Activated T-helper 9 cell treated with anti-CD3 and anti-CD28 coated beads, Interleukin-2, amount 50 U/mL, for 16 hours (primary cell): Measurements from ENCODE around the gene HBA2.
"Not testable (repeated sequence)": the region's sequence is repeated elsewhere in the genome, so short reads cannot be mapped to it uniquely, and the experiment has no call there.

ENCODE experiments used
- DNase-seq: peaks from one replicate; pipeline ENCODE4 v3.0.0-alpha.2; 2020; ENCODE audit warnings: low read depth

The HBA2 gene

DNA sequence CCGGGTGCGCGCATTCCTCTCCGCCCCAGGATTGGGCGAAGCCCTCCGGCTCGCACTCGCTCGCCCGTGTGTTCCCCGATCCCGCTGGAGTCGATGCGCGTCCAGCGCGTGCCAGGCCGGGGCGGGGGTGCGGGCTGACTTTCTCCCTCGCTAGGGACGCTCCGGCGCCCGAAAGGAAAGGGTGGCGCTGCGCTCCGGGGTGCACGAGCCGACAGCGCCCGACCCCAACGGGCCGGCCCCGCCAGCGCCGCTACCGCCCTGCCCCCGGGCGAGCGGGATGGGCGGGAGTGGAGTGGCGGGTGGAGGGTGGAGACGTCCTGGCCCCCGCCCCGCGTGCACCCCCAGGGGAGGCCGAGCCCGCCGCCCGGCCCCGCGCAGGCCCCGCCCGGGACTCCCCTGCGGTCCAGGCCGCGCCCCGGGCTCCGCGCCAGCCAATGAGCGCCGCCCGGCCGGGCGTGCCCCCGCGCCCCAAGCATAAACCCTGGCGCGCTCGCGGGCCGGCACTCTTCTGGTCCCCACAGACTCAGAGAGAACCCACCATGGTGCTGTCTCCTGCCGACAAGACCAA lies at the start of gene HBA2:
Gene HBA2 (plus strand): TSS at position 503 of the 568 bp plus-strand sequence. CDS start 37 bp downstream, at position 540.
- not testable (repeated sequence) for DNase-seq

DNA sequence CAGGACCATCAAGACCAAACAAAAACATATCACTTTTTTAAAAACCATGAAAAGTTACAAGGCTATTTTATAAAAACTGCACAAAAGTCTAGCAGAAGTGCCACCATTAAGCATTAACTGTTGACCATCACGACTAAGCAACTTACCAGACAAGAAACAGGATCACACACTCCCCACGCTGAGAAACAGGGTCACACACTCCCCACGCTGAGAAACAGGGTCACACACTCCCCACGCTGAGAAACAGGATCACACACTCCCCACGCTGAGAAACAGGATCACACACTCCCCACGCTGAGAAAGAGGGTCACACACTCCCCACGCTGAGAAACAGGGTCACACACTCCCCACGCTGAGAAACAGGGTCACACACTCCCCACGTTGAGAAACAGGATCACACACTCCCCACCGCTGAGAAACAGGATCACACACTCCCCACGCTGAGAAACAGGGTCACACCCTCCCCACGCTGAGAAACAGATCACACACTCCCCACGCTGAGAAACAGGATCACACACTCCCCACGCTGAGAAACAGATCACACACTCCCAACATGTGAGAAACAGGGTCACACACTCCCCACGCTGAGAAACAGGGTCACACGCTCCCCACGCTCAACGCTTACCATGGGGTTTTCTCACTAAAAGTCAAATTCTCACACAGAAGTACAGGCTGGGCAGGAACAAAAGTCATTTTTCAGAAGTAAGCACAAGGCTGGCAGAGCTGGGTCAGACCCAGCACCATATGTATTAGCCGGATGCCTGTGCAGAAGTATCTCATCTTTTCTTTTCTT lies 48.9 kb upstream of the HBA2 start:
- not testable (repeated sequence) for DNase-seq

DNA sequence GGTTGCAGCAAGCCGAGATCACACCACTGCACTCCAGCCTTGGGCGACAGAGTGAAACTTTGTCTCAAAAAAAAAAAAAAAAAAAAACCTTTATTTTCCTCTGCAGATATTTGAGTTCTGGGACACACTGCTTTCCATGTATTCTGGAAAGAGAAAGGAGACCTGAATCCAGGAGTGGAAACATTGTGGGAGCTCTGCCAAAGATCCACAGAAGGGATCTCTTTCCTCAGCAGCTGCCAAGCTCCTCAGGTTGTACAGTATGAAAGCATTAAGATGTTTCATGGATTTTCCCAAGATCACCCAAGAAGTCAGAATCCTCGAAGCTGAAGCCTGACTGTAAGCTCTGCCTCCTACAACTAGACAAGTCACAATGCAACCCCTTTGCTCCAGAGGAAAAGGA lies 47.7 kb upstream of the HBA2 start:
- no peak for DNase-seq

GRCh38 chr16:129075-129474 lies 43.6 kb upstream of the HBA2 start:
- no peak for DNase-seq

GRCh38 chr16:130533-131173 lies 42.0 kb upstream of the HBA2 start:
- no peak for DNase-seq

- no peak for DNase-seq
These were observed 40.6 kb upstream of the HBA2 start for GRCh38 chr16:132120-132519.

DNA sequence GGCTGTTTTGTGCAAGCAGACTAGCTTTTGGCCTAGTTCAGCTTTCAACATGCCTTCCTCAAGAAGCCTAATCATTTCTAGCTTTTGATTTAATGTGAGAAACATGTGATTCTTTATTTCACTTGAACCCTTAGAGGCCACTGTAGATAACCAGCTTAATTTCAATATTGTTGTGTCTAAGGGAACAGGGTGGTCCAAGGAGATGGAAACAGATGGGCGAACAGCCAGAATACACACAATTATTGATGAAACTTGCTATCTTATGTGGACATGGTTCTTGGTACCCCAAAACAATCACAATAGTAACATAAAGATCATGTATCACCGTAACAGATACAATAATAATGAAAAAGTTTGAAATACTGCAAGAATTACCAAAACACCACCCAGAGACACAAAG lies 39.0 kb upstream of the HBA2 start:
- no peak for DNase-seq

GRCh38 chr16:138049-138417 lies 34.6 kb upstream of the HBA2 start:
- DNase-seq: peak; percentile 7

GRCh38 chr16:140175-140857 lies 32.4 kb upstream of the HBA2 start:
- no peak for DNase-seq

- DNase-seq: no peak
These were observed 30.2 kb upstream of the HBA2 start for GRCh38 chr16:142405-142967.

DNA sequence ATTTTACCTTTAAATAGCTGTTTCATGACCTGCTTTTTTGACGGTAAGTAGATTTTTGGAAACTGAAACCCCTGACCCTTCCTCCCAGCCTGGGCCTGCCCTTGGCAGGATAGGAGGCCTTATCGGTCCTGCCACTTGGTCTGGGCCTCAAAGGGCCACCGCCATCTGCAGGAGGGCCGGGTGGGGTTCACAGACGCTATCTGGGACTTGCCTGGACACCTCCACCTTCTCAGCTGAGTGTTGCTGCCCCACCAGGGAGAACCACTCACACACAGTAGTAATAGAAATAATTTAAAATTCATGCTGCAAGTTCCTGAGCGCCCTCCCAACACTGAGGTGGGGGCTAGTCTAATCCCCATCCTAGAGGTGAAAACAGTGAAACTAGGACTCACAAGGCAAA lies 29.6 kb upstream of the HBA2 start:
- DNase-seq: no peak

DNA sequence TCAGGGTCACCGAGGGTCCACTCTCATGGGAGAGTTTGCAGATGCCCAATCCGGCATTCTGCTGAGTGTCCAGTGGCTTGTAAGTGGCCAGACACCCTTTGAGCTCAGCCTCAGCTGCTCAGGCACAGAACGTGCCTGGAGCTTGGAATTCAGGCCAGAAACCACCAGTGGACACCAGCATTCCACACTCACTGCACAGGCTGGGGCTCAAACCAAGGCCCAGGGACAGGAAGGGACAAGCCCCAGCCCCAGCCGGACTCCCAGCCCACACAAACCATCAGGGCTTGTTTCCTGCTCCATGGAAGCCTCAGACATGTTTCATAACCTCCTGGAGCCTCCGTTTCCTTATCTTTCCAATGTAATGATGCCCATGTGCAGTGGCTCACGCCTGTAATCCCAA lies 29.2 kb upstream of the HBA2 start:
- DNase-seq: no peak

- no peak for DNase-seq
These were observed 27.9 kb upstream of the HBA2 start for GRCh38 chr16:144797-145252.

GRCh38 chr16:146646-147045 lies 26.0 kb upstream of the HBA2 start:
- no peak for DNase-seq

GRCh38 chr16:149024-149660 lies 23.5 kb upstream of the HBA2 start:
- DNase-seq: no peak

DNA sequence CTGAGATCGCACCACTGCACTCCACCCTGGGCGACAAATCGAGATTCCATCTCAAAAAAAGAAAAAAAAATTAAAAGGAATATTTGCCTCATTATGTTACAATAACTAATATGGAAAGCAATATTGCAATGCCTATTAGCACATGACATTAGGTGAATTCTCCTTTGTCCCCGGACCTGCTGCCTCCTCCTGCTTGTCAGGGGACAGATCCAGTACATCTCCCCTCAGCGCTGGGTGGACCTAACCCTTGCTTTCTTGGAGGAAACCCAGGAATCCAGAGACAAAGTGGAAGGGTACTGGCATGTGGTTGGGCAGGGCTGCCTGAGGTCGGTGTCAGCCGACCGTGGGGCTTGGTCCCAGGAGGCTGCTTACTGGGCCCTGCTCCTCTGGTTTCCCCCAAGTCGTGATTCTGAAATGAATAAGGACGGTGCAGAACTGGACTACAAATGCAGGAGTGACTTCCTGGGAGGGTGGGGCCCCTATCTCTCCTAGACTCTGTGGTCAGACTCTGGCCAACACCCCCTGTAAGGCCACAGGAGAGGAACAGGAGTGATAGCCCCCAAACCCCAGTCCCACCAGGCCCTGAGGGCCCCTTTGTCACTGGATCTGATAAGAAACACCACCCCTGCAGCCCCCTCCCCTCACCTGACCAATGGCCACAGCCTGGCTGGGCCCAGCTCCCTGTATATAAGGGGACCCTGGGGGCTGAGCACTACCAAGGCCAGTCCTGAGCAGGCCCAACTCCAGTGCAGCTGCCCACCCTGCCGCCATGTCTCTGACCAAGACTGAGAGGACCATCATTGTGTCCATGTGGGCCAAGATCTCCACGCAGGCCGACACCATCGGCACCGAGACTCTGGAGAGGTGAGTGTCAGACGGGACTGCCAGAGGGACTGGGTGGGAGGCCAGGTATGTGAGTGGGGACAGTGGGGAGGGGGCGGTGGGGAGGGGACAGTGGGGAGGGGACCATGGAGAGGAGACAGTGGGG lies 20.2 kb upstream of the HBA2 start, which contains the start of gene HBZ:
Gene HBZ (plus strand): TSS at position 504 of the 988 bp plus-strand sequence. CDS start 266 bp downstream, at position 770.
- no peak for DNase-seq

GRCh38 chr16:153129-153521 lies 19.6 kb upstream of the HBA2 start:
- not testable (repeated sequence) for DNase-seq

GRCh38 chr16:153550-154216 lies 19.0 kb upstream of the HBA2 start:
- DNase-seq: not testable (repeated sequence)

GRCh38 chr16:154217-155030 lies 18.3 kb upstream of the HBA2 start:
- DNase-seq: no peak
